Spleen (tissue), 11 donors: ENCODE results near the gene SSNA1. TPM values are rescaled to one million over a fixed set of nuclear protein-coding genes. Genes with fewer than 3 reads are reported as not detected.
A peak's percentile ranks its signal among the peaks of the same experiment; 100 is the strongest.

Source experiments
- DNase-seq: peaks from one replicate; pipeline ENCODE4 v3.0.0-alpha.2; 2020
- H3K27ac ChIP-seq, 8 donors: fragments of 200-600 bp; sonication (generic) in 7 of 8; 1 replicate in 4 of 8; 2 replicates in 4 of 8; pipeline versions ENCODE4 v1.5.0 to v1.8.0; 2016 to 2021; ENCODE audit warnings: inconsistent platforms in 4 of 8, mild to moderate bottlenecking in 4 of 8, moderate library complexity in 1 of 8
- H3K27me3 ChIP-seq, 7 donors: fragments of 200-600 bp; sonication (generic) in 6 of 7; replicated peaks in 1 of 7; 1 replicate in 4 of 7; 2 replicates in 3 of 7; pipeline versions ENCODE4 v1.5.0 to v1.8.0; 2016 to 2021; ENCODE audit warnings: inconsistent platforms in 3 of 7, mild to moderate bottlenecking in 1 of 7
- H3K36me3 ChIP-seq, 6 donors: fragments of 200-600 bp; sonication (generic) in 5 of 6; 1 replicate in 4 of 6; 2 replicates in 2 of 6; pipeline versions ENCODE4 v1.5.0 to v1.8.0; 2016 to 2021; ENCODE audit warnings: inconsistent platforms in 2 of 6
- H3K4me1 ChIP-seq, 6 donors: fragments of 200-600 bp; sonication (generic) in 5 of 6; 1 replicate in 3 of 6; 2 replicates in 3 of 6; pipeline versions ENCODE4 v1.5.0 to v1.8.0; 2016 to 2021; ENCODE audit warnings: inconsistent platforms in 3 of 6
- H3K4me3 ChIP-seq, 8 donors: fragments of 200-600 bp; sonication (generic) in 7 of 8; 1 replicate in 4 of 8; 2 replicates in 4 of 8; pipeline versions ENCODE4 v1.5.0 to v1.8.0; 2016 to 2021; ENCODE audit warnings: inconsistent platforms in 4 of 8, mild to moderate bottlenecking in 4 of 8, moderate library complexity in 2 of 8
- H3K9me3 ChIP-seq, 8 donors: fragments of 200-600 bp; sonication (generic) in 7 of 8; 1 replicate in 4 of 8; 2 replicates in 4 of 8; pipeline versions ENCODE4 v1.5.0 to v1.8.0; 2016 to 2021; ENCODE audit warnings: inconsistent platforms in 4 of 8
- CTCF ChIP-seq, 11 experiments: fragments of 200-600 bp in 7 of 11; fragments of 450-650 bp in 4 of 11; sonication (generic) in 4 of 11; IDR thresholded peaks in 8 of 11; conservative IDR thresholded peaks in 3 of 11; 1 replicate in 7 of 11; 2 replicates in 4 of 11; pipeline versions ENCODE4 v1.4.0 to v1.8.0; 2016 to 2021; ENCODE audit warnings: antibody characterized with exemption in 11 of 11, inconsistent platforms in 4 of 11, mild to moderate bottlenecking in 1 of 11
- POLR2A ChIP-seq, 3 donors: fragments of 450-650 bp; IDR thresholded peaks; one replicate each; pipeline ENCODE4 v1.5.1; 2017; ENCODE audit warnings: antibody characterized with exemption in 3 of 3, mild to moderate bottlenecking in 1 of 3
- POLR2AphosphoS5 ChIP-seq, 3 donors: sonication (generic); formaldehyde crosslinking; IDR thresholded peaks; one replicate each; pipeline ENCODE4 v1.5.1; 2017; ENCODE audit warnings: antibody characterized with exemption in 3 of 3
- WGBS, 5 donors: extraction: QIAGEN DNeasy Blood & Tissue Kit in 3 of 5; methylation state at CpG; one replicate each; pipeline versions ENCODE4 v1.1.5 to v1.1.7; 2013 to 2018; 5-methylcytosine and 5-hydroxymethylcytosine counted together
- intact Hi-C: fragments of 100-400 bp; cut with DNase I; formaldehyde crosslinking; loops from one replicate; pipeline ENCODE4 v1.15.0; 2023; ENCODE audit warnings: low total_unique reads
- polyA plus RNA-seq, 3 donors: library from polyadenylated mRNA; stranded (reverse); fragments of 200-250 nt; gene quantifications; one replicate each; pipeline ENCODE4 v1.2.1, GENCODE V29; 2013
- total RNA-seq, 7 donors: library from RNA; depleted of rRNA in 3 of 7; stranded (reverse); fragments of >200 nt in 3 of 7; fragmentation: NEBNext Ultra II Directional in 4 of 7; extraction: Animal tissue kit (Norgen Biotek cat#: 25700) in 4 of 7; gene quantifications; one replicate each; pipeline versions ENCODE4 v1.1.0 to v1.2.1, GENCODE V29; 2016 to 2021
- donor health status: healthy with polysubstance abuse.
- donor health status: DM: no; HTN: no; CAD: no; lungs with moderate emphysema.
- donor health status: DM: no; HTN: no; CAD: no.
- donor health status: Bipolar disorder and iron deficiency.
- donor health status: healthy.
- donor health status: DM: no; HTN: no; CAD: no.
- donor health status: DM: yes; HTN: yes; CAD: no.

The SSNA1 gene
- total and polyA plus RNA-seq, 10 donors = 38.2 to 109 (median 48.0) TPM

- no peaks in the 10 kb centered on the region for H3K36me3 ChIP-seq
- peak overlapping the region in 5 of 8 donors; percentile 8 to 59 (median 18) for H3K4me3 ChIP-seq
- no peak for TF ChIP-seq CTCF (IDR thresholded peaks at IDR 0.05 in 8 of 11, conservative IDR thresholded peaks at IDR 0.05 in 3 of 11)
- TF ChIP-seq POLR2AphosphoS5 (IDR thresholded peaks at IDR 0.05) = no peak
- TF ChIP-seq POLR2A (IDR thresholded peaks at IDR 0.05) = no peak
- no peak overlapping the region for H3K27ac ChIP-seq
- H3K9me3 ChIP-seq = no peaks in the 10 kb centered on the region
- intact Hi-C loops = no loop called here
- H3K27me3 ChIP-seq = peaks cover 14 to 100% (median 100%) of the 10 kb centered on the region in 7 donors
- no peak for DNase-seq
- 15 to 31% (median 19%) methylated on average over 17 to 74 of the region's 74 CpGs for WGBS, 5 donors
- peaks cover 0 to 48% (median 29%) of the 10 kb centered on the region in 6 donors for H3K4me1 ChIP-seq
Observed at GRCh38 chr9:137162505-137163364, 25.7 kb upstream of the SSNA1 start.

- Histone ChIP-seq H3K36me3 (no peaks in the 10 kb centered on the region), H3K4me1 (peaks cover 5 to 53% (median 35%) of the 10 kb centered on the region in 6 donors), H3K27me3 (peaks cover 18 to 100% (median 100%) of the 10 kb centered on the region in 7 donors), H3K27ac (no peak overlapping the region), H3K4me3 (peak overlapping the region in 5 of 8 donors; percentile 8 to 59 (median 18)), H3K9me3 (no peaks in the 10 kb centered on the region)
- no peak for TF ChIP-seq POLR2AphosphoS5 (IDR thresholded peaks at IDR 0.05)
- no peak for TF ChIP-seq CTCF (IDR thresholded peaks at IDR 0.05 in 8 of 11, conservative IDR thresholded peaks at IDR 0.05 in 3 of 11)
- TF ChIP-seq POLR2A (IDR thresholded peaks at IDR 0.05) = no peak
- intact Hi-C loops = no loop called here
- no peak for DNase-seq
- 11 to 44% (median 37%) methylated on average over 7 to 26 of the region's 26 CpGs for WGBS, 5 donors
Observed at GRCh38 chr9:137163365-137163715, 25.1 kb upstream of the SSNA1 start.

GRCh38 chr9:137163805-137164204, 24.7 kb upstream of the SSNA1 start:
- intact Hi-C loops = no loop called here
- peaks cover 8 to 53% (median 38%) of the 10 kb centered on the region in 6 donors for H3K4me1 ChIP-seq
- H3K9me3 ChIP-seq = no peaks in the 10 kb centered on the region
- peaks cover 17 to 100% (median 100%) of the 10 kb centered on the region in 7 donors for H3K27me3 ChIP-seq
- no peak for DNase-seq
- no peak for TF ChIP-seq POLR2AphosphoS5 (IDR thresholded peaks at IDR 0.05)
- no peak for TF ChIP-seq POLR2A (IDR thresholded peaks at IDR 0.05)
- TF ChIP-seq CTCF (IDR thresholded peaks at IDR 0.05 in 8 of 11, conservative IDR thresholded peaks at IDR 0.05 in 3 of 11) = no peak
- H3K27ac ChIP-seq = no peak overlapping the region
- WGBS, 5 donors = 68 to 95% (median 83%) methylated on average over 9 to 22 of the region's 22 CpGs
- H3K36me3 ChIP-seq = no peaks in the 10 kb centered on the region
- no peak overlapping the region for H3K4me3 ChIP-seq
